Thymus (tissue), 11 donors: ENCODE results near the gene TCERG1L. TPM values are rescaled to one million over a fixed set of nuclear protein-coding genes. Genes with fewer than 3 reads are reported as not detected.

Source experiments
- DNase-seq, 9 donors: peaks; one replicate each; pipeline ENCODE4 v3.0.0-alpha.2; 2013; ENCODE audit warnings: low spot score in 9 of 9, low read depth in 6 of 9, missing footprints in 1 of 9
- H3K27ac ChIP-seq, 2 donors: one replicate each; pipeline ENCODE4 v1.5.1; 2013; ENCODE audit warnings: control low read depth in 1 of 2, low read depth in 1 of 2, low read length in 1 of 2, mild to moderate bottlenecking in 1 of 2, moderate library complexity in 1 of 2
- H3K27me3 ChIP-seq, 2 donors: one replicate each; pipeline ENCODE4 v1.5.1; 2013; ENCODE audit warnings: low read length in 1 of 2; ENCODE audit not compliant: control insufficient read depth in 2 of 2, insufficient read depth in 1 of 2
- H3K36me3 ChIP-seq, 2 donors: one replicate each; pipeline ENCODE4 v1.5.1; 2013; ENCODE audit warnings: low read length in 1 of 2, mild to moderate bottlenecking in 1 of 2, moderate library complexity in 1 of 2; ENCODE audit not compliant: control insufficient read depth in 2 of 2, insufficient read depth in 2 of 2
- H3K4me1 ChIP-seq, 2 donors: one replicate each; pipeline ENCODE4 v1.5.1; 2013; ENCODE audit warnings: low read length in 2 of 2; ENCODE audit not compliant: control insufficient read depth in 2 of 2, insufficient read depth in 2 of 2
- H3K4me3 ChIP-seq, 2 donors: one replicate each; pipeline ENCODE4 v1.5.1; 2013; ENCODE audit warnings: low read length in 2 of 2, control low read depth in 1 of 2, mild to moderate bottlenecking in 1 of 2
- H3K9me3 ChIP-seq, 2 donors: one replicate each; pipeline ENCODE4 v1.5.1; 2013; ENCODE audit warnings: low read length in 1 of 2, mild to moderate bottlenecking in 1 of 2; ENCODE audit not compliant: control insufficient read depth in 2 of 2, insufficient read depth in 1 of 2
- WGBS: extraction: QIAGEN DNeasy Blood & Tissue Kit; methylation state at CpG from one replicate; pipeline ENCODE4 v1.1.7; 2013; 5-methylcytosine and 5-hydroxymethylcytosine counted together
- polyA plus RNA-seq: library from polyadenylated mRNA; stranded (reverse); fragments of 200-250 nt; gene quantifications from one replicate; pipeline ENCODE4 v1.2.3, GENCODE V29; 2013
- total RNA-seq: library from RNA; stranded (reverse); fragments of 120-200 nt; gene quantifications from one replicate; pipeline ENCODE4 v1.2.4, GENCODE V29; 2013
- donor health status: healthy.

Gene TCERG1L
- total and polyA plus RNA-seq, 2 donors: 0.52 to 1.5 TPM

GRCh38 chr10:131311402-131311660 lies 190 bp downstream of the TCERG1L start:
- peak overlapping the region in 1 of 2 donors; percentile 27 for H3K4me3 ChIP-seq
- H3K36me3 ChIP-seq: no peaks in the 10 kb centered on the region
- H3K4me1 ChIP-seq: no peaks in the 10 kb centered on the region
- DNase-seq: no peak
- H3K9me3 ChIP-seq: no peaks in the 10 kb centered on the region
- H3K27me3 ChIP-seq: peaks cover 43 to 45% of the 10 kb centered on the region in 2 donors
- 1% methylated on average over 36 of the region's 36 CpGs for WGBS
- H3K27ac ChIP-seq: no peak overlapping the region

- Histone ChIP-seq H3K9me3 (no peaks in the 10 kb centered on the region), H3K27me3 (peaks cover 43 to 45% of the 10 kb centered on the region in 2 donors), H3K36me3 (no peaks in the 10 kb centered on the region), H3K27ac (no peak overlapping the region), H3K4me1 (no peaks in the 10 kb centered on the region), H3K4me3 (peak overlapping the region in 1 of 2 donors; percentile 27)
- WGBS: 8% methylated on average over 76 of the region's 76 CpGs
- DNase-seq: peak in 1 of 9 donors; percentile 10
Measured at GRCh38 chr10:131310551-131311401, 745 bp downstream of the TCERG1L start.

- Histone ChIP-seq H3K27ac (no peak overlapping the region), H3K27me3 (peaks cover 43% of the 10 kb centered on the region in 2 donors), H3K4me1 (no peaks in the 10 kb centered on the region), H3K9me3 (no peaks in the 10 kb centered on the region), H3K4me3 (no peak overlapping the region), H3K36me3 (no peaks in the 10 kb centered on the region)
- no peak for DNase-seq
- WGBS: 19% methylated on average over 4 of the region's 4 CpGs
Measured at GRCh38 chr10:131310142-131310541, 1.4 kb downstream of the TCERG1L start.

GRCh38 chr10:131300508-131300907 lies 11.0 kb downstream of the TCERG1L start:
- no peak for DNase-seq
- Histone ChIP-seq H3K27me3 (no peaks in the 10 kb centered on the region), H3K4me1 (no peaks in the 10 kb centered on the region), H3K27ac (no peak overlapping the region), H3K36me3 (no peaks in the 10 kb centered on the region), H3K9me3 (no peaks in the 10 kb centered on the region), H3K4me3 (no peak overlapping the region)
- 87% methylated on average over 3 of the region's 3 CpGs for WGBS

- Histone ChIP-seq H3K27ac (no peak overlapping the region), H3K9me3 (no peaks in the 10 kb centered on the region), H3K4me1 (no peaks in the 10 kb centered on the region), H3K27me3 (no peaks in the 10 kb centered on the region), H3K36me3 (no peaks in the 10 kb centered on the region), H3K4me3 (no peak overlapping the region)
- 81% methylated on average over 7 of the region's 7 CpGs for WGBS
- DNase-seq: no peak
Measured at GRCh38 chr10:131290781-131291180, 20.7 kb downstream of the TCERG1L start.

GRCh38 chr10:131288648-131289047 lies 22.9 kb downstream of the TCERG1L start:
- Histone ChIP-seq H3K4me3 (no peak overlapping the region), H3K4me1 (no peaks in the 10 kb centered on the region), H3K27ac (no peak overlapping the region), H3K27me3 (no peaks in the 10 kb centered on the region), H3K9me3 (no peaks in the 10 kb centered on the region), H3K36me3 (no peaks in the 10 kb centered on the region)
- DNase-seq: no peak
- WGBS: 92% methylated on average over 12 of the region's 12 CpGs

GRCh38 chr10:131282961-131283360 lies 28.6 kb downstream of the TCERG1L start:
- WGBS: 84% methylated on average over 9 of the region's 9 CpGs
- DNase-seq: no peak
- no peak overlapping the region for H3K27ac ChIP-seq
- H3K9me3 ChIP-seq: no peaks in the 10 kb centered on the region
- H3K4me3 ChIP-seq: no peak overlapping the region
- no peaks in the 10 kb centered on the region for H3K27me3 ChIP-seq
- no peaks in the 10 kb centered on the region for H3K36me3 ChIP-seq
- H3K4me1 ChIP-seq: no peaks in the 10 kb centered on the region

- Histone ChIP-seq H3K36me3 (no peaks in the 10 kb centered on the region), H3K9me3 (no peaks in the 10 kb centered on the region), H3K27ac (no peak overlapping the region), H3K4me1 (no peaks in the 10 kb centered on the region), H3K27me3 (no peaks in the 10 kb centered on the region), H3K4me3 (no peak overlapping the region)
- DNase-seq: no peak
- WGBS: 51% methylated on average over 1 of the region's 1 CpG
Measured at GRCh38 chr10:131280101-131280500, 31.4 kb downstream of the TCERG1L start.

- Histone ChIP-seq H3K27ac (no peak overlapping the region), H3K27me3 (no peaks in the 10 kb centered on the region), H3K36me3 (no peaks in the 10 kb centered on the region), H3K4me1 (no peaks in the 10 kb centered on the region), H3K4me3 (no peak overlapping the region), H3K9me3 (no peaks in the 10 kb centered on the region)
- WGBS: 91% methylated on average over 9 of the region's 9 CpGs
- no peak for DNase-seq
Measured at GRCh38 chr10:131279516-131279915, 32.0 kb downstream of the TCERG1L start.
